IMR-90 (cell line): ENCODE measurements around the gene RAD51B. TPM values are rescaled to one million over a fixed set of nuclear protein-coding genes. Genes with fewer than 3 reads are reported as not detected.

Experiments used
- ATAC-seq: fragments of 200-7000 bp; cut with Tn5 transposase; 2 replicates; pipeline ENCODE4 v1.9.1; 2020; ENCODE audit warnings: low read depth, mild to moderate bottlenecking, moderate library complexity
- BruUV-seq: library from RNA; stranded (reverse); fragments of 400-500 nt; replicated peaks from 2 replicates; lab custom pipeline; 2021; lab: Mats Ljungman, UMichigan
- CTCF ChIA-PET: fragments of 300-600 bp; formaldehyde crosslinking; extraction: SDS; loops from one replicate; lab custom pipeline; 2021; ENCODE audit warnings: antibody characterized with exemption; lab: Yijun Ruan, JAX
- POLR2A ChIA-PET: fragments of 300-600 bp; sonication (Branson Sonifier 250); formaldehyde crosslinking; loops from one replicate; lab custom pipeline; 2022; ENCODE audit warnings: antibody characterized with exemption; ENCODE audit not compliant: unreplicated experiment; lab: Charles Lee
- DNase-seq: peaks from one replicate; pipeline ENCODE4 v3.0.0; 2013
- H2AFZ ChIP-seq: replicated peaks from 2 replicates; pipeline ENCODE3; 2013; ENCODE audit warnings: low read length, mild to moderate bottlenecking; ENCODE audit not compliant: poor library complexity
- H2AK5ac ChIP-seq: 2 replicates; pipeline ENCODE4 v1.6.1; 2013; ENCODE audit warnings: low read depth, low read length, inconsistent platforms
- H2AK9ac ChIP-seq: replicated peaks from 2 replicates; pipeline ENCODE3; 2013; ENCODE audit warnings: mild to moderate bottlenecking, low read depth, low read length, moderate library complexity; ENCODE audit not compliant: poor library complexity
- H2BK120ac ChIP-seq: 2 replicates; pipeline ENCODE4 v1.6.1; 2013; ENCODE audit warnings: low read depth, low read length, inconsistent platforms
- H2BK15ac ChIP-seq: 3 replicates; pipeline ENCODE4 v1.6.1; 2013; ENCODE audit warnings: low read depth, low read length, inconsistent platforms
- H2BK20ac ChIP-seq: 2 replicates; pipeline ENCODE4 v1.6.1; 2013; ENCODE audit warnings: low read depth, mild to moderate bottlenecking, inconsistent platforms, low read length, moderate library complexity
- H2BK5ac ChIP-seq: 2 replicates; pipeline ENCODE4 v1.6.1; 2013; ENCODE audit warnings: mild to moderate bottlenecking, low read depth, low read length, inconsistent platforms; ENCODE audit not compliant: poor library complexity, severe bottlenecking
- H3K14ac ChIP-seq: replicated peaks from 2 replicates; pipeline ENCODE4 v1.6.1; 2013; ENCODE audit warnings: low read depth, low read length, inconsistent platforms
- H3K18ac ChIP-seq: 2 replicates; pipeline ENCODE4 v1.6.1; 2013; ENCODE audit warnings: low read depth, low read length, control low read depth
- H3K23ac ChIP-seq: 2 replicates; pipeline ENCODE4 v1.6.1; 2013; ENCODE audit warnings: low read depth, low read length, inconsistent platforms
- H3K27ac ChIP-seq: 2 replicates; pipeline ENCODE4 v1.5.1; 2013; ENCODE audit warnings: mild to moderate bottlenecking, control low read depth, low read length; ENCODE audit not compliant: insufficient read depth
- H3K27me3 ChIP-seq: 2 replicates; pipeline ENCODE4 v1.6.1; 2013; ENCODE audit warnings: low read length; ENCODE audit not compliant: control insufficient read depth, insufficient read depth
- H3K36me3 ChIP-seq: 2 replicates; pipeline ENCODE4 v1.6.1; 2013; ENCODE audit warnings: low read length, mixed read lengths; ENCODE audit not compliant: control insufficient read depth, insufficient read depth
- H3K4ac ChIP-seq: 2 replicates; pipeline ENCODE4 v1.6.1; 2013; ENCODE audit warnings: low read depth, low read length, inconsistent platforms
- H3K4me1 ChIP-seq: 2 replicates; pipeline ENCODE4 v1.6.1; 2013; ENCODE audit warnings: low read length, mixed read lengths; ENCODE audit not compliant: control insufficient read depth, insufficient read depth
- H3K4me2 ChIP-seq: 2 replicates; pipeline ENCODE4 v1.6.1; 2013; ENCODE audit warnings: low read depth, mild to moderate bottlenecking, control low read depth, low read length, moderate library complexity
- H3K4me3 ChIP-seq: 2 replicates; pipeline ENCODE4 v1.5.1; 2013; ENCODE audit warnings: low read depth, mild to moderate bottlenecking, control low read depth, low read length, moderate library complexity; ENCODE audit not compliant: insufficient read depth
- H3K56ac ChIP-seq: 2 replicates; pipeline ENCODE4 v1.6.1; 2013; ENCODE audit warnings: low read length, inconsistent platforms; ENCODE audit not compliant: insufficient read depth; ENCODE audit errors: extremely low read depth
- H3K79me1 ChIP-seq, 2 experiments: 2 replicates each; pipeline ENCODE4 v1.6.1; 2013; ENCODE audit warnings: low read length in 2 of 2, inconsistent platforms in 1 of 2, low read depth in 1 of 2
- H3K9ac ChIP-seq: 2 replicates; pipeline ENCODE4 v1.6.1; 2013; ENCODE audit warnings: low read depth, low read length, control low read depth
- H3K9me1 ChIP-seq: 2 replicates; pipeline ENCODE4 v1.6.1; 2013; ENCODE audit warnings: low read length, inconsistent platforms; ENCODE audit not compliant: insufficient read depth
- H3K9me3 ChIP-seq: 2 replicates; pipeline ENCODE4 v1.6.1; 2013; ENCODE audit warnings: low read length; ENCODE audit not compliant: control insufficient read depth, insufficient read depth
- H4K20me1 ChIP-seq: 2 replicates; pipeline ENCODE4 v1.6.1; 2013; ENCODE audit warnings: low read length, inconsistent platforms; ENCODE audit not compliant: insufficient read depth
- H4K5ac ChIP-seq: 2 replicates; pipeline ENCODE4 v1.6.1; 2013; ENCODE audit warnings: mild to moderate bottlenecking, low read depth, low read length, control low read depth
- H4K8ac ChIP-seq, 2 experiments: 2 replicates each; pipeline ENCODE4 v1.6.1; 2013; ENCODE audit warnings: low read depth in 2 of 2, low read length in 2 of 2, control low read depth in 1 of 2, inconsistent platforms in 1 of 2
- H4K91ac ChIP-seq: 2 replicates; pipeline ENCODE4 v1.6.1; 2013; ENCODE audit warnings: low read depth, low read length, inconsistent platforms; ENCODE audit not compliant: insufficient read depth
- CEBPB ChIP-seq: IDR thresholded peaks from 2 replicates; pipeline ENCODE4 v1.6.1; 2012; ENCODE audit warnings: low read depth, low read length, improper control_type of control experiment
- FOS ChIP-seq: fragments of 150-350 bp; IDR thresholded peaks from 2 replicates; pipeline ENCODE4 v1.6.1; 2016; ENCODE audit warnings: low read depth, low read length
- MAZ ChIP-seq: IDR thresholded peaks from 2 replicates; pipeline ENCODE4 v1.6.1; 2012; ENCODE audit warnings: low read depth, mild to moderate bottlenecking, low read length, improper control_type of control experiment, moderate library complexity, borderline replicate concordance
- MXI1 ChIP-seq: IDR thresholded peaks from 2 replicates; pipeline ENCODE4 v1.6.1; 2012; ENCODE audit warnings: low read depth, mild to moderate bottlenecking, low read length, moderate library complexity, borderline replicate concordance
- NFE2L2 ChIP-seq: fragments of 150-350 bp; IDR thresholded peaks from 2 replicates; pipeline ENCODE4 v1.6.1; 2016; ENCODE audit warnings: low read depth, mild to moderate bottlenecking, low read length
- POLR2A ChIP-seq: IDR thresholded peaks from 2 replicates; pipeline ENCODE4 v1.6.1; 2012; ENCODE audit warnings: mild to moderate bottlenecking, low read depth, low read length
- RAD21 ChIP-seq: IDR thresholded peaks from 2 replicates; pipeline ENCODE4 v1.6.1; 2012; ENCODE audit warnings: low read length, improper control_type of control experiment
- WGBS, 2 experiments: methylation state at CpG; one replicate each; pipeline versions ENCODE4 v1.1.5 to v1.1.7; 2013; ENCODE audit warnings: missing lambda C conversion rate in 2 of 2; ENCODE audit not compliant: insufficient read length in 1 of 2; ENCODE audit errors: extremely low coverage in 2 of 2; 5-methylcytosine and 5-hydroxymethylcytosine counted together
- dilution Hi-C: fragments of 300-500 bp; cut with HindIII; formaldehyde crosslinking; loops from one replicate; pipeline ENCODE4 v1.14.3; 2018; ENCODE audit warnings: low sequenced_read_pairs; ENCODE audit not compliant: unreplicated experiment
- in situ Hi-C: fragments of 300-500 bp; cut with MboI; formaldehyde crosslinking; loops from 3 replicates; pipeline ENCODE4 v1.14.3; 2019; ENCODE audit warnings: low sequenced_read_pairs, inconsistent platforms, mixed read lengths
- intact Hi-C: fragments of 100-400 bp; cut with micrococcal nuclease; formaldehyde crosslinking; loops from 2 replicates; pipeline ENCODE4 v1.10.0; 2022
- polyA plus RNA-seq, 3 experiments: library from polyadenylated mRNA; depleted of rRNA; stranded (reverse); fragments of >200 nt; gene quantifications; 2 replicates each; pipeline ENCODE4 v1.2.3, GENCODE V29; 2012; ENCODE audit warnings: low replicate concordance in 1 of 3
- total RNA-seq: library from RNA; depleted of rRNA; stranded (reverse); fragments of >200 nt; gene quantifications from 2 replicates; pipeline ENCODE4 v1.2.3, GENCODE V29; 2012
- TF ChIP-seq, protein P1 (sequence below): fragments of 150-350 bp; IDR thresholded peaks from 2 replicates; pipeline ENCODE4 v1.6.1; 2017; ENCODE audit warnings: mild to moderate bottlenecking, antibody characterized with exemption, low read length, low read depth
- TF ChIP-seq, protein P2 (sequence below): fragments of 150-350 bp; IDR thresholded peaks from 2 replicates; pipeline ENCODE4 v1.6.1; 2016; ENCODE audit warnings: low read depth, mild to moderate bottlenecking, low read length, moderate library complexity, borderline replicate concordance

RAD51B gene
- total and polyA plus RNA-seq, 2 of the 4 experiments (the other 2 are of a cell fraction) = 5.1 to 18.8 TPM

DNA sequence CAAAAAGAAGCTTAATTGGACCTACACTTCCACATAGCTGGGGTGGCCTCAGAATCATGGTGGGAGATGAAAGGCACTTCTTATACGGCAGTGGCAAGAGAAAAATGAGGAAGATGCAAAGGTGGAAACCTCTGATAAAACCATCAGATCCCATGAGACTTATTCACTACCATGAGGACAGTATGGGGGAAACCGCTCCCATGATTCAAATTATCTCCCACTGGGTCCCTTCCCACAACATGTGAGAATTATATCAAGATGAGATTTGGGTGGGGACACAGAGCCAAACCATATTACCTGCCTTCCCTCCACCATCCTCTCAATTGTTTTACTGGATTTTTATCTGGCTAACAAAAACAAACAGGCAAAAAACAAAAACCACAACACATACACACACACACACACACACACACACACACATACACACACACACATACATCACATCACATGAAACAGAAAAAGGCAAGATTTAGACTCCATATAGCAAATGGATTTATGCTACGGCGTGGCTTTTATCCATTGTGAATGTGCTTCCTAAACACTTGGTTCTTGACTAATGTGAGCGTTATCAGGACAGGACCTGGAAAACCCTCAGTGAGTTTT, 906.6 kb downstream of the RAD51B start:
- no peak overlapping the region for H3K9ac ChIP-seq
- ChIA-PET POLR2A (no interaction called here), CTCF (no interaction called here)
- H3K18ac ChIP-seq = no peak overlapping the region
- no peak overlapping the region for H2BK5ac ChIP-seq
- no peaks in the 10 kb centered on the region for H3K4me1 ChIP-seq
- no peak overlapping the region for H3K23ac ChIP-seq
- H4K8ac ChIP-seq = no peak overlapping the region
- BruUV-seq = no TSS peak
- dilution Hi-C loops = no loop called here
- no peak overlapping the region for H3K14ac ChIP-seq
- no peak overlapping the region for H3K27ac ChIP-seq
- H3K4me2 ChIP-seq = no peak overlapping the region
- no peak overlapping the region for H3K4me3 ChIP-seq
- no peak overlapping the region for H3K56ac ChIP-seq
- H3K36me3 ChIP-seq = no peaks in the 10 kb centered on the region
- no peaks in the 10 kb centered on the region for H3K9me3 ChIP-seq
- no peak for DNase-seq
- TF ChIP-seq RAD21 (no peak), FOS (no peak), POLR2A (no peak), MAZ (no peak), MXI1 (no peak), NFE2L2 (no peak), CEBPB (no peak)
- TF ChIP-seq, protein P1, sequence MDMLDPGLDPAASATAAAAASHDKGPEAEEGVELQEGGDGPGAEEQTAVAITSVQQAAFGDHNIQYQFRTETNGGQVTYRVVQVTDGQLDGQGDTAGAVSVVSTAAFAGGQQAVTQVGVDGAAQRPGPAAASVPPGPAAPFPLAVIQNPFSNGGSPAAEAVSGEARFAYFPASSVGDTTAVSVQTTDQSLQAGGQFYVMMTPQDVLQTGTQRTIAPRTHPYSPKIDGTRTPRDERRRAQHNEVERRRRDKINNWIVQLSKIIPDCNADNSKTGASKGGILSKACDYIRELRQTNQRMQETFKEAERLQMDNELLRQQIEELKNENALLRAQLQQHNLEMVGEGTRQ = no peak
- TF ChIP-seq, protein P2, sequence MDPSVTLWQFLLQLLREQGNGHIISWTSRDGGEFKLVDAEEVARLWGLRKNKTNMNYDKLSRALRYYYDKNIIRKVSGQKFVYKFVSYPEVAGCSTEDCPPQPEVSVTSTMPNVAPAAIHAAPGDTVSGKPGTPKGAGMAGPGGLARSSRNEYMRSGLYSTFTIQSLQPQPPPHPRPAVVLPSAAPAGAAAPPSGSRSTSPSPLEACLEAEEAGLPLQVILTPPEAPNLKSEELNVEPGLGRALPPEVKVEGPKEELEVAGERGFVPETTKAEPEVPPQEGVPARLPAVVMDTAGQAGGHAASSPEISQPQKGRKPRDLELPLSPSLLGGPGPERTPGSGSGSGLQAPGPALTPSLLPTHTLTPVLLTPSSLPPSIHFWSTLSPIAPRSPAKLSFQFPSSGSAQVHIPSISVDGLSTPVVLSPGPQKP = no peak
- WGBS, 2 experiments = no CpG with 5 or more reads among the region's 5 CpGs
- no peak overlapping the region for H2AK9ac ChIP-seq
- no peaks in the 10 kb centered on the region for H3K79me1 ChIP-seq
- H2BK120ac ChIP-seq = no peak overlapping the region
- no peak overlapping the region for H4K5ac ChIP-seq
- peaks cover 6% of the 10 kb centered on the region; the same call in 1 of the 2 replicates for H3K27me3 ChIP-seq
- no peak overlapping the region for H2AK5ac ChIP-seq
- no peak for ATAC-seq
- H2BK15ac ChIP-seq = no peak overlapping the region
- intact Hi-C loops = no loop called here
- H2BK20ac ChIP-seq = no peak overlapping the region
- no peaks in the 10 kb centered on the region; the same call in 1 of the 2 replicates for H3K9me1 ChIP-seq
- no peak overlapping the region for H3K4ac ChIP-seq
- no peaks in the 10 kb centered on the region for H4K20me1 ChIP-seq
- H2AFZ ChIP-seq = no peak overlapping the region
- in situ Hi-C loops = no loop called here
- H4K91ac ChIP-seq = no peak overlapping the region
